Heart left ventricle (tissue), 13 donors: ENCODE results near the gene RTTN.

Experiments used
- POLR2A ChIP-seq, 2 donors: fragments of 450-650 bp; IDR thresholded peaks; one replicate each; pipeline ENCODE4 v1.6.1; 2017; ENCODE audit warnings: antibody characterized with exemption in 2 of 2, mild to moderate bottlenecking in 2 of 2, moderate library complexity in 2 of 2
- TF ChIP-seq, protein P1 (sequence below), 12 donors: fragments of 200-600 bp; sonication (generic) in 4 of 12; IDR thresholded peaks; one replicate each; pipeline versions ENCODE4 v1.5.0 to v1.8.0; 2018 to 2022; ENCODE audit warnings: antibody characterized with exemption in 12 of 12, mild to moderate bottlenecking in 5 of 12
- donor health status: ischemic (EF 13 %, LVEDD 7.1; RV severe dilation, severe dysfunction).
- donor health status: DM: no; HTN: yes; CAD: no.
- donor health status: DM: no; HTN: no; CAD: no.
- donor health status: ischemic (EF 25% LVEDD 6.9; RV normal size, moderate dysfunction).
- donor health status: ischemic (EF 25% LVEDD 5.7; RV mildly dilated, moderate dysfunction).
- donor health status: ischemic (EF 35%, LVEDD 5.7; RV mildly dilated, moderate dysfunction).
- donor health status: nonischemic (EF 11% LVEDD 7.7; RV severe dilation, severe dysfunction).
- donor health status: DM: yes; HTN: yes; CAD: no.
- donor health status: PGD.
- donor health status: ischemic (EF 29% LVEDD 5.4; RV normal size, mild dysfunction).
- donor health status: nonischemic (EF 23%, LVEDD 6.1; RV moderate dilation, normal function).

GRCh38 chr18:70021498-70021897 is 184.0 kb downstream of the RTTN start:
- TF ChIP-seq, protein P1, sequence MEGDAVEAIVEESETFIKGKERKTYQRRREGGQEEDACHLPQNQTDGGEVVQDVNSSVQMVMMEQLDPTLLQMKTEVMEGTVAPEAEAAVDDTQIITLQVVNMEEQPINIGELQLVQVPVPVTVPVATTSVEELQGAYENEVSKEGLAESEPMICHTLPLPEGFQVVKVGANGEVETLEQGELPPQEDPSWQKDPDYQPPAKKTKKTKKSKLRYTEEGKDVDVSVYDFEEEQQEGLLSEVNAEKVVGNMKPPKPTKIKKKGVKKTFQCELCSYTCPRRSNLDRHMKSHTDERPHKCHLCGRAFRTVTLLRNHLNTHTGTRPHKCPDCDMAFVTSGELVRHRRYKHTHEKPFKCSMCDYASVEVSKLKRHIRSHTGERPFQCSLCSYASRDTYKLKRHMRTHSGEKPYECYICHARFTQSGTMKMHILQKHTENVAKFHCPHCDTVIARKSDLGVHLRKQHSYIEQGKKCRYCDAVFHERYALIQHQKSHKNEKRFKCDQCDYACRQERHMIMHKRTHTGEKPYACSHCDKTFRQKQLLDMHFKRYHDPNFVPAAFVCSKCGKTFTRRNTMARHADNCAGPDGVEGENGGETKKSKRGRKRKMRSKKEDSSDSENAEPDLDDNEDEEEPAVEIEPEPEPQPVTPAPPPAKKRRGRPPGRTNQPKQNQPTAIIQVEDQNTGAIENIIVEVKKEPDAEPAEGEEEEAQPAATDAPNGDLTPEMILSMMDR (IDR thresholded peaks at IDR 0.05) = no peak
- TF ChIP-seq POLR2A (IDR thresholded peaks at IDR 0.05) = no peak
